ENCODE results near the gene NOG.

The NOG gene

DNA sequence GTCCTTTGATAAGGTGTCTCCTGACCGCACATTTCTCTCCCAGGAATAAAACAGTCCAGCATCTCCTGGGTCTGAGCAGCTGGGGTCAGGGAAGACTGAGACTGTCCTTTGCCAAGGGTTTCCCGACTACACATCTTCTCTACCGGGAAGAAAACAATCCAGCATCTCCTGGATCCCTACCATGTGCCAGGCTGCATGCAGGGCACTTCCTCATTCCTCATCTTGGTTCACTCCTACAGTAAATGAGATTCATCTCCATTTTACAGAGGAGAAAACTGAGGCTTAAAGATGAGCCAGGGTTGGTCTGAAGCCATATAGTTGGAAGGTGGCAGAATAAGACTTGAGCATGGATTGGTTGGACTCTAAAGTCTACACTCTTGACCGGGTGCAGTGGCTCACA lies 36.7 kb downstream of the NOG start:
- no peak for DNase-seq (ENCODE audit: extremely low read depth, low read depth)
- TF ChIP-seq, protein P1, sequence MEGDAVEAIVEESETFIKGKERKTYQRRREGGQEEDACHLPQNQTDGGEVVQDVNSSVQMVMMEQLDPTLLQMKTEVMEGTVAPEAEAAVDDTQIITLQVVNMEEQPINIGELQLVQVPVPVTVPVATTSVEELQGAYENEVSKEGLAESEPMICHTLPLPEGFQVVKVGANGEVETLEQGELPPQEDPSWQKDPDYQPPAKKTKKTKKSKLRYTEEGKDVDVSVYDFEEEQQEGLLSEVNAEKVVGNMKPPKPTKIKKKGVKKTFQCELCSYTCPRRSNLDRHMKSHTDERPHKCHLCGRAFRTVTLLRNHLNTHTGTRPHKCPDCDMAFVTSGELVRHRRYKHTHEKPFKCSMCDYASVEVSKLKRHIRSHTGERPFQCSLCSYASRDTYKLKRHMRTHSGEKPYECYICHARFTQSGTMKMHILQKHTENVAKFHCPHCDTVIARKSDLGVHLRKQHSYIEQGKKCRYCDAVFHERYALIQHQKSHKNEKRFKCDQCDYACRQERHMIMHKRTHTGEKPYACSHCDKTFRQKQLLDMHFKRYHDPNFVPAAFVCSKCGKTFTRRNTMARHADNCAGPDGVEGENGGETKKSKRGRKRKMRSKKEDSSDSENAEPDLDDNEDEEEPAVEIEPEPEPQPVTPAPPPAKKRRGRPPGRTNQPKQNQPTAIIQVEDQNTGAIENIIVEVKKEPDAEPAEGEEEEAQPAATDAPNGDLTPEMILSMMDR (IDR thresholded peaks at IDR 0.05; ENCODE audit: low read depth, low read length, missing control alignments): no peak
- H3K4me3 ChIP-seq (replicated peaks; ENCODE audit: low read depth, low read length): no peak overlapping the region

DNA sequence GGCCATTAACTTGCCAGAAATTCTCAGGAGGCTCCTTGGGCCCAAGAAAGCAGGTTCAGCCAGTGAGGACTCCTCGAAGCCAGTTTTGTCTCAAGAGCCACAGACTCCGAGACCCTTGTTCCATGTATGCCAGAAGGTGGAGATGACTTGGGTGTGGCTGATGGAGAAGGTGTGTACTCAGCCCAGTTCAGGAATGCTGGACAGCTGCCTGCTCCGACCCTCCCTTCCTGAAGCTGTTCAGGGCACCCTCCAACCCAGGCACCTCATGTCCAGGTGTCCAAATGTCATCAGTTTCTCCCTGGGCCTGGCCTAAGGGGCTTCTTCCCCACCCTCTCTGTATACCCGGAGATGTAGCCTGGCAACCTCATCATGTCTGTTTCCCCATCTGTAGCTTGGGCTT lies 40.2 kb downstream of the NOG start:
- TF ChIP-seq, protein P1 (IDR thresholded peaks at IDR 0.05; ENCODE audit: low read depth, low read length, missing control alignments): no peak
- H3K4me3 ChIP-seq (replicated peaks; ENCODE audit: low read depth, low read length): no peak overlapping the region
- DNase-seq (ENCODE audit: extremely low read depth, low read depth): no peak

DNA sequence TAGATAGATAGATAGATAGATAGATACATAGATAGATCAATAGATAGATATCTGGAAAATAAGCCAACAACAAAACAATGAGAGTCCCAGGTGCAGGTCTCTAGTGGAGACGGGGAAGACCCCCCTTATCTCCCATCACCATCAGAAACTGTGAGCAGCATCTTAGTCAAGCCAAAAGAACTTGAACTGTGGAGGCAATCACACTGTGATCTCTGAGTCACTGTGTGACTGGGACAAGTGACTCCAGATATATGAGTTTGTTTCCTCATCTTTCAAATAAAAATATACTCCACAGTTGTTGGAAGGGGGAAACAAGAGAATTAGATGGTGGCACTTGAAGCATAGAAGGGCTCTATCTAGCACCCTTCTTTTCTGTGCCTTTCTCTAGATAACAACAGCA lies 42.1 kb downstream of the NOG start:
- no peak overlapping the region for H3K4me3 ChIP-seq (replicated peaks; ENCODE audit: low read depth, low read length)
- TF ChIP-seq, protein P1 (IDR thresholded peaks at IDR 0.05; ENCODE audit: low read depth, low read length, missing control alignments): no peak
- DNase-seq (ENCODE audit: extremely low read depth, low read depth): no peak

DNA sequence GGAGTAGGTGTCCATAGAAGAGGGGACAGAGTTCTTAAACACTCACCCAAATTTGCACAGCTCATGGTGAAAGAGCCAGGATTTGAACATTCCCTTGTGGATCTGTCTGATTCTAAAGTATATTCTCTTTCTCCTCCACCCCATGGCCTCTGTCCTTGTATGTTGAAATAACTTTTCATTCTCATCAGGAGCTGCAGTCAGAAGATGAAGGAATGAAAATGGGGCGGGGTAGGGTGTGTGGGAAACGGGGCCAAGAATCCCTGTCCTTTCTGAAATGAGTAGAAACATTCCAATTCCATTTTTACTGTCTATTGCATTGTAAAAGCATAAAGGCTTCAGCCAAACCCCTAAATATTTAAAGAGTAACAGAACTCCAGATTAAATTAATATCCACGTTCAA lies 42.8 kb downstream of the NOG start:
- TF ChIP-seq, protein P1 (IDR thresholded peaks at IDR 0.05; ENCODE audit: low read depth, low read length, missing control alignments): no peak
- no peak for DNase-seq (ENCODE audit: extremely low read depth, low read depth)

DNA sequence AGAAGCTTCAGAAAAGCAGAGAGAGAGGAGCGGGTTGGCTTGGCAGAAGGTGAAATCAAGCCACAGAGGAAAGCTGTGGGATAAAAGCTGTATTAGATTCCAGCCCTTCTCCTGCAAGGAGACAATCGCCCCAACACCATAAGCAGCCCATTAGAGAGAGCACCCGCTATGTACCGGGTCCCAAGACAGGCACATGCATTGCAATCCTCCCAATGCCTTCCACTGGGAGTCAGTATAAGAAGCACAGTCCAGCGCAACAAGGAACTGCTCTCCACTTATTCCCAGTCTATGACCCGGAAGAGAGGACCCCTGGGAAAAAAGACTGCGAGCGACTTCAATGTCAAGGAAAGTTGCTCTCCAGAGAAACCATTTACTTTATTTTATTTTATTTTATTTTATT lies 43.8 kb downstream of the NOG start:
- DNase-seq (ENCODE audit: extremely low read depth, low read depth): no peak
- TF ChIP-seq, protein P1 (IDR thresholded peaks at IDR 0.05; ENCODE audit: low read depth, low read length, missing control alignments): no peak
- no peak overlapping the region for H3K4me3 ChIP-seq (replicated peaks; ENCODE audit: low read depth, low read length)

More for the DNA sequence above, 42.8 kb downstream of the NOG start:
- H3K4me3 ChIP-seq (replicated peaks; ENCODE audit: low read depth, low read length): no peak overlapping the region

DNA sequence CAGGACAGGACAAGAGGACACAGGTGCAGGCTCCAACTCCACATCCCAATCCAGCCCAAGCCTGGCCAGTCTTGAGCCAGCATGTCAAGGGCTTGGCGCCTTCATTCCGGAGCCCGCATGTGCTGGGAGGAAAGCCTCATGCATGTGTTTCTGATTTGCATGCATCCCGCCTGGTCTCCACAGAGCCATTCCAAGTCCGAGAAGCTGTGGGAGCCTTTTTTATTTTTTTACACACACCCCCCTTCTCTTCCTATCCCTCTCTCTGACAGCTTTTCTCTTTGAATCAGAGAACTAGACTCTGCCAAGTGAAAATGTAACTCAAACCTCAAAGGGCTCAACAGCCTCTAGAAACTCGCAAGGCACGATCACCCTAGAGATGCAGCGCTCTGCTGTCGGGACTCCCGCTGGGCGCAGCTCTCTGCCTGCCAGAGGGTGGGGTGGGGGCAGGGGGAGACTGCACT lies 45.1 kb downstream of the NOG start:
- peak; percentile 22 for DNase-seq (ENCODE audit: extremely low read depth, low read depth)
- H3K4me3 ChIP-seq (replicated peaks; ENCODE audit: low read depth, low read length): no peak overlapping the region
- TF ChIP-seq, protein P1 (IDR thresholded peaks at IDR 0.05; ENCODE audit: low read depth, low read length, missing control alignments): no peak

DNA sequence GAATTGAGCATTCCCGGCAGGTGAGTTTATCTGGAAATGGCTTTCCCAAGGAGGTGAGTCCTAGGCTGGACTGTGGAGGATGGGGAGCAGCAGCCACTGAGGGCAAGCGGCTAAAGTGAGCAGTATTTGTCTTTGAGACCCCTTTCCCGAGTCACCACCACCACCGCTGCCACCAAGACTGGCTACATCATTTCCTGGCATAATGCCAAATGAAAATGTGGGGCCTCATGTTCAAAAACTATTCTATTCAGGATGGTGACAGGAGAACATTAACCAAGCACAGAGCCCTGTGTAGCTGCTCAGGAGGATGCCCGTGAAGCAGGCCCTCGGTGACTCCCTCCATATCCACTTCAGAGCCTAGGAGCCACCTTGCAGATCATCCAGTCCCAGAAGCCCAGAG lies 46.0 kb downstream of the NOG start:
- DNase-seq (ENCODE audit: extremely low read depth, low read depth): no peak
- TF ChIP-seq, protein P1 (IDR thresholded peaks at IDR 0.05; ENCODE audit: low read depth, low read length, missing control alignments): no peak
- H3K4me3 ChIP-seq (replicated peaks; ENCODE audit: low read depth, low read length): no peak overlapping the region
